ENCODE results near the gene PSEN1. TPM values are rescaled to one million over a fixed set of nuclear protein-coding genes. Genes with fewer than 3 reads are reported as not detected.
A peak's percentile ranks its signal among the peaks of the same experiment; 100 is the strongest.

PSEN1 gene
- total RNA-seq (2022) (55.1 and 64.5 TPM in 2 replicates), Bru-seq, nascent RNA (percentile 78 among the genes with signal in this experiment), BruChase-seq, experiment 1, labeled RNA remaining after a 6-hour chase (percentile 85 among the genes with signal in this experiment), BruChase-seq, experiment 2, labeled RNA remaining after a 2-hour chase (percentile 77 among the genes with signal in this experiment)
- long read RNA-seq, full-length matches to known transcripts, result 115 of 146 reads
- long read RNA-seq, partial matches to known transcripts, result 13 of 146 reads
- long read RNA-seq, other reads (novel, unspliced or antisense), result 18 of 146 reads

DNA sequence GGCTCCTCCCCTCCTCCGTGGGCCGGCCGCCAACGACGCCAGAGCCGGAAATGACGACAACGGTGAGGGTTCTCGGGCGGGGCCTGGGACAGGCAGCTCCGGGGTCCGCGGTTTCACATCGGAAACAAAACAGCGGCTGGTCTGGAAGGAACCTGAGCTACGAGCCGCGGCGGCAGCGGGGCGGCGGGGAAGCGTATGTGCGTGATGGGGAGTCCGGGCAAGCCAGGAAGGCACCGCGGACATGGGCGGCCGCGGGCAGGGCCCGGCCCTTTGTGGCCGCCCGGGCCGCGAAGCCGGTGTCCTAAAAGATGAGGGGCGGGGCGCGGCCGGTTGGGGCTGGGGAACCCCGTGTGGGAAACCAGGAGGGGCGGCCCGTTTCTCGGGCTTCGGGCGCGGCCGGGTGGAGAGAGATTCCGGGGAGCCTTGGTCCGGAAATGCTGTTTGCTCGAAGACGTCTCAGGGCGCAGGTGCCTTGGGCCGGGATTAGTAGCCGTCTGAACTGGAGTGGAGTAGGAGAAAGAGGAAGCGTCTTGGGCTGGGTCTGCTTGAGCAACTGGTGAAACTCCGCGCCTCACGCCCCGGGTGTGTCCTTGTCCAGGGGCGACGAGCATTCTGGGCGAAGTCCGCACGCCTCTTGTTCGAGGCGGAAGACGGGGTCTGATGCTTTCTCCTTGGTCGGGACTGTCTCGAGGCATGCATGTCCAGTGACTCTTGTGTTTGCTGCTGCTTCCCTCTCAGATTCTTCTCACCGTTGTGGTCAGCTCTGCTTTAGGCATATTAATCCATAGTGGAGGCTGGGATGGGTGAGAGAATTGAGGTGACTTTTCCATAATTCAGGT, at the start of gene PSEN1:
Gene PSEN1, plus strand, starts transcription at position 121 of the 839 bp plus-strand sequence. CDS start 11,513 bp downstream, outside the sequence.
- Mint-ChIP-seq H3K27ac (ENCODE audit: low read depth, unreplicated experiment) (peak within 1 kb of the TSS; percentile 99), H3K36me3 (ENCODE audit: insufficient read depth, unreplicated experiment) (peaks cover 26% of the 10 kb centered on the region), H3K9me3 (ENCODE audit: unreplicated experiment) (peaks cover 8% of the 10 kb centered on the region), H3K4me3 (ENCODE audit: unreplicated experiment) (peak within 1 kb of the TSS; percentile 74), H3K4me1 (ENCODE audit: insufficient read depth, unreplicated experiment) (peaks cover 9% of the 10 kb centered on the region), H3K27me3 (ENCODE audit: insufficient read depth, unreplicated experiment) (no peaks in the 10 kb centered on the region)
- ChIA-PET POLR2A (interaction anchor here (0.6 to 3.1 kb wide), 29 partner anchors 9 to 1096 kb away, joined by 3 to 37 read pairs (median 4); partner anchors contain the start of genes ACOT2, COQ6, FAM161B and NUMB), CTCF (interaction anchor here (0.5 to 0.7 kb wide), 2 partner anchors 335 to 651 kb away, joined by 3 to 4 read pairs; no protein-coding TSS in a partner anchor)
- TF ChIP-seq, protein P1, sequence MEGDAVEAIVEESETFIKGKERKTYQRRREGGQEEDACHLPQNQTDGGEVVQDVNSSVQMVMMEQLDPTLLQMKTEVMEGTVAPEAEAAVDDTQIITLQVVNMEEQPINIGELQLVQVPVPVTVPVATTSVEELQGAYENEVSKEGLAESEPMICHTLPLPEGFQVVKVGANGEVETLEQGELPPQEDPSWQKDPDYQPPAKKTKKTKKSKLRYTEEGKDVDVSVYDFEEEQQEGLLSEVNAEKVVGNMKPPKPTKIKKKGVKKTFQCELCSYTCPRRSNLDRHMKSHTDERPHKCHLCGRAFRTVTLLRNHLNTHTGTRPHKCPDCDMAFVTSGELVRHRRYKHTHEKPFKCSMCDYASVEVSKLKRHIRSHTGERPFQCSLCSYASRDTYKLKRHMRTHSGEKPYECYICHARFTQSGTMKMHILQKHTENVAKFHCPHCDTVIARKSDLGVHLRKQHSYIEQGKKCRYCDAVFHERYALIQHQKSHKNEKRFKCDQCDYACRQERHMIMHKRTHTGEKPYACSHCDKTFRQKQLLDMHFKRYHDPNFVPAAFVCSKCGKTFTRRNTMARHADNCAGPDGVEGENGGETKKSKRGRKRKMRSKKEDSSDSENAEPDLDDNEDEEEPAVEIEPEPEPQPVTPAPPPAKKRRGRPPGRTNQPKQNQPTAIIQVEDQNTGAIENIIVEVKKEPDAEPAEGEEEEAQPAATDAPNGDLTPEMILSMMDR (IDR thresholded peaks at IDR 0.05; ENCODE audit: unreplicated experiment), result no peak
- intact Hi-C loops (cut with micrococcal nuclease), result no loop called here
- BruUV-seq (replicated peaks), result TSS peak; percentile 77
- peak; percentile 94 for DNase-seq (ENCODE audit: unreplicated experiment)

DNA sequence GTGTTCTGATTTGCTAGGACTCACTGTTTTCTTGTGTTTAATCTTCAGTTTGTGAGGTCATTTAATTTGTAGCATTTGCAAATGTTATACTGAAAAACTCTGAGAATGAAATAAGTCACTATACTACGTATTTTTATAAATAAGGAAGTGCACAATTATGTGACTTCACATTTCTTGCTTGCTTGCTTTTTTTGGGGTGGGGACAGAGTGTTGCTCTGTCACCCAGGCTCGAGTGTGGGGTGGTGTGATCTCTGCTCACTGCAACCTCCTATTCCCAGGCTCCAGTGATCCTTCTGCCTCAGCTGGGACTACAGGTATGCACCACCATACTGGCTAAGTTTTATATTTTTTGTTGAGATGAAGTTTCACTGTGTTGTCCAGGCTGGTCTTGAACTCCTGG, 45.3 kb upstream of the PSEN1 start:
- Mint-ChIP-seq H3K9me3 (ENCODE audit: unreplicated experiment) (no peaks in the 10 kb centered on the region), H3K27me3 (ENCODE audit: insufficient read depth, unreplicated experiment) (no peaks in the 10 kb centered on the region), H3K36me3 (ENCODE audit: insufficient read depth, unreplicated experiment) (peaks cover 89% of the 10 kb centered on the region), H3K27ac (ENCODE audit: low read depth, unreplicated experiment) (no peak overlapping the region), H3K4me1 (ENCODE audit: insufficient read depth, unreplicated experiment) (peaks cover 5% of the 10 kb centered on the region), H3K4me3 (ENCODE audit: unreplicated experiment) (no peak overlapping the region)
- no peak for DNase-seq (ENCODE audit: unreplicated experiment)
- ChIA-PET POLR2A (no interaction called here), CTCF (interaction anchor here (1.0 kb wide), 1 partner anchor 12 kb away, joined by 5 read pairs; no protein-coding TSS in a partner anchor)
- BruUV-seq (replicated peaks), result no TSS peak
- TF ChIP-seq, protein P1 (IDR thresholded peaks at IDR 0.05; ENCODE audit: unreplicated experiment), result no peak
- intact Hi-C loops (cut with micrococcal nuclease), result no loop called here

DNA sequence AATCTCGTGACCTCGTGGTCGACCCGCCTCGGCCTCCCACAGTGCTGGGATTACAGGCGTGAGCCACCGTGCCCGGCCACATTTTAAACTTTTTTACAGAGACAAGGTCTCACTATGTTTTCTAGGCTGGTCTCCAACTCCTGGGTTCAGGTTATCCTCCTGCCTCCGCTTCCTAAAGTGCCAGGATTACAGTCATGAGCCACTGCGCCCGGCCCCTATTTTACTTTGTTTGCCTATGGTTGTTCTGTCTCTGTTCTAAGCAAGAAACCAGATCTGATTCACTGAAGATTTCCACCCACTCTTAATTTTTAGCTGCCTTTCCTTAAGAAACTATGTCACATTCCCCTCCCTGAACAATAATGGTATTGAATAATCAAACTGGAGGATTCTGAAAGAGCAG, 38.9 kb upstream of the PSEN1 start:
- ChIA-PET POLR2A (interaction anchor here (0.9 kb wide), 1 partner anchor 9 kb away, joined by 3 read pairs; no protein-coding TSS in a partner anchor), CTCF (interaction anchor here (0.7 kb wide), 1 partner anchor 9 kb away, joined by 3 read pairs; no protein-coding TSS in a partner anchor)
- DNase-seq (ENCODE audit: unreplicated experiment), result no peak
- intact Hi-C loops (cut with micrococcal nuclease), result no loop called here
- Mint-ChIP-seq H3K4me3 (ENCODE audit: unreplicated experiment) (no peak overlapping the region), H3K9me3 (ENCODE audit: unreplicated experiment) (no peaks in the 10 kb centered on the region), H3K27me3 (ENCODE audit: insufficient read depth, unreplicated experiment) (no peaks in the 10 kb centered on the region), H3K27ac (ENCODE audit: low read depth, unreplicated experiment) (no peak overlapping the region), H3K36me3 (ENCODE audit: insufficient read depth, unreplicated experiment) (peaks cover 86% of the 10 kb centered on the region), H3K4me1 (ENCODE audit: insufficient read depth, unreplicated experiment) (no peaks in the 10 kb centered on the region)
- TF ChIP-seq, protein P1 (IDR thresholded peaks at IDR 0.05; ENCODE audit: unreplicated experiment), result no peak
- BruUV-seq (replicated peaks), result no TSS peak

DNA sequence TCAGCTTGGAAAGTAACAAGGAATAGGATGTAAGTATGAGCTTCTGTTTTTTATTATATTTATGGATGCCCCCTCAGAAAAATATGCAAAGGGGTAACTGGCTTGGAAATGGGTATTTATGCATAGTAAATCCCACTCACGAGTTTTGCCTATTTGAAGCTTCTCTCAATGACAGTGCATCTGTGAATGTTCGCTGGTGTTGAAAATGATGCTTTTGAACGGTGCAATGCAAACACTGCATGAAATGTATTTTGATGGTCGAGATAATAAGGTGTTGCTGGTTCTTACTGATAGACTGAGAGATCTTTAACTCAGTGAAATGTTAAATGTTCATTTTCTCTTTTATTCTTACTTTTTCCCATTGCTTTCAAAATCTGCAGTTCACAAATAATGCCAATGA, 36.0 kb upstream of the PSEN1 start:
- DNase-seq (ENCODE audit: unreplicated experiment), result no peak

More for the DNA sequence above, 36.0 kb upstream of the PSEN1 start:
- Mint-ChIP-seq H3K27ac (ENCODE audit: low read depth, unreplicated experiment) (no peak overlapping the region), H3K9me3 (ENCODE audit: unreplicated experiment) (no peaks in the 10 kb centered on the region), H3K27me3 (ENCODE audit: insufficient read depth, unreplicated experiment) (no peaks in the 10 kb centered on the region), H3K4me1 (ENCODE audit: insufficient read depth, unreplicated experiment) (no peaks in the 10 kb centered on the region), H3K4me3 (ENCODE audit: unreplicated experiment) (no peak overlapping the region), H3K36me3 (ENCODE audit: insufficient read depth, unreplicated experiment) (peaks cover 89% of the 10 kb centered on the region)
- CTCF ChIA-PET, result interaction anchor here (1.0 kb wide), 1 partner anchor 25 kb away, joined by 3 read pairs; no protein-coding TSS in a partner anchor
- intact Hi-C loops (cut with micrococcal nuclease), result no loop called here
- POLR2A ChIA-PET, result interaction anchor here (0.6 to 0.8 kb wide), 2 partner anchors 98 to 806 kb away, joined by 3 read pairs; no protein-coding TSS in a partner anchor
- no TSS peak for BruUV-seq (replicated peaks)
- TF ChIP-seq, protein P1 (IDR thresholded peaks at IDR 0.05; ENCODE audit: unreplicated experiment), result no peak
